ENCODE data around the gene RETREG3. TPM values are rescaled to one million over a fixed set of nuclear protein-coding genes. Genes with fewer than 3 reads are reported as not detected.

The RETREG3 gene
- total and polyA plus RNA-seq, 5 donors from 2014 or later: 116 to 243 (median 214) TPM

GRCh38 chr17:42565523-42566214 lies 43.5 kb downstream of the RETREG3 start:
- Mint-ChIP-seq H3K4me1 (peaks cover 1 to 70% (median 33%) of the 10 kb centered on the region in 4 donors), H3K36me3 (peaks cover 9% of the 10 kb centered on the region), H3K4me3 (peak overlapping the region; percentile 95 to 97 (median 96)), H3K9me3 (peaks cover 0 to 2% (median 0%) of the 10 kb centered on the region in 7 donors), H3K27ac (peak overlapping the region; percentile 14 to 98 (median 94)), H3K27me3 (no peaks in the 10 kb centered on the region)
- Histone ChIP-seq H3K9me3 (ENCODE audit: control insufficient read depth in 2 of 2, low read length in 2 of 2) (no peaks in the 10 kb centered on the region), H3K27me3 (ENCODE audit: control insufficient read depth, insufficient read depth, low read length) (no peaks in the 10 kb centered on the region), H3K36me3 (ENCODE audit: control insufficient read depth, insufficient read depth, low read length) (peaks cover 38% of the 10 kb centered on the region), H3K27ac (ENCODE audit: insufficient read depth, low read length, poor library complexity, severe bottlenecking) (peak overlapping the region; percentile 89), H3K4me1 (ENCODE audit: control insufficient read depth, insufficient read depth, low read length, poor library complexity, severe bottlenecking) (peaks cover 56% of the 10 kb centered on the region), H3K4me3 (ENCODE audit: low read depth, low read length) (peak overlapping the region; percentile 7)
- no peak for ATAC-seq (ENCODE audit: low read depth in 2 of 2)
- no peak for DNase-seq

GRCh38 chr17:42564815-42565522 lies 44.2 kb downstream of the RETREG3 start:
- no peak overlapping the region for H3K27ac ChIP-seq (ENCODE audit: insufficient read depth, low read length, poor library complexity, severe bottlenecking)
- ATAC-seq (ENCODE audit: low read depth in 2 of 2) (no peak), DNase-seq (no peak)
- H3K9me3 Mint-ChIP-seq: peaks cover 0 to 2% (median 0%) of the 10 kb centered on the region in 7 donors
- no peaks in the 10 kb centered on the region for H3K27me3 Mint-ChIP-seq
- no peak overlapping the region for H3K4me3 ChIP-seq (ENCODE audit: low read depth, low read length)
- peaks cover 9% of the 10 kb centered on the region for H3K36me3 Mint-ChIP-seq
- peaks cover 31% of the 10 kb centered on the region for H3K36me3 ChIP-seq (ENCODE audit: control insufficient read depth, insufficient read depth, low read length)
- H3K4me3 Mint-ChIP-seq: peak overlapping the region; percentile 29 to 96 (median 53)
- no peaks in the 10 kb centered on the region for H3K9me3 ChIP-seq (ENCODE audit: control insufficient read depth in 2 of 2, low read length in 2 of 2)
- peak overlapping the region in 1 of 3 donors; percentile 38 for H3K27ac Mint-ChIP-seq
- H3K4me1 Mint-ChIP-seq: peaks cover 4 to 70% (median 33%) of the 10 kb centered on the region in 4 donors
- H3K4me1 ChIP-seq (ENCODE audit: control insufficient read depth, insufficient read depth, low read length, poor library complexity, severe bottlenecking): peaks cover 56% of the 10 kb centered on the region
- H3K27me3 ChIP-seq (ENCODE audit: control insufficient read depth, insufficient read depth, low read length): no peaks in the 10 kb centered on the region

DNA sequence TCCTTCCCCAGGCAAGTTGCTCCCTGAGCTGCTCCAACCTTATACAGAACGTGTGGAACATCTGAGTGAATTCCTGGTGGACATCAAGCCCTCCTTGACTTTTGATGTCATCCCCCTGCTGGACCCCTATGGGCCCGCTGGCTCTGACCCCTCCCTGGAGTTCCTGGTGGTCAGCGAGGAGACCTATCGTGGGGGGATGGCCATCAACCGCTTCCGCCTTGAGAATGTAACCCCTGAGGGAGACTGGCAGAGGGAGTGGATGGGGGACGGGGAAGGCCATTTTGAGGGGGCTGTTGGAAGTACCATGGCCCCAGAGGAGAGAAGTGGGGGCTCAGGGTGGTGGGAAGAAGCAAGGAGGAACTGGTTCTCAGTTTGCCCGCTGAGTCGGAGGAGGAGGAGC lies 45.2 kb downstream of the RETREG3 start:
- Histone ChIP-seq H3K27ac (ENCODE audit: insufficient read depth, low read length, poor library complexity, severe bottlenecking) (no peak overlapping the region), H3K4me1 (ENCODE audit: control insufficient read depth, insufficient read depth, low read length, poor library complexity, severe bottlenecking) (peaks cover 53% of the 10 kb centered on the region), H3K27me3 (ENCODE audit: control insufficient read depth, insufficient read depth, low read length) (no peaks in the 10 kb centered on the region), H3K9me3 (ENCODE audit: control insufficient read depth in 2 of 2, low read length in 2 of 2) (no peaks in the 10 kb centered on the region), H3K36me3 (ENCODE audit: control insufficient read depth, insufficient read depth, low read length) (peaks cover 21% of the 10 kb centered on the region), H3K4me3 (ENCODE audit: low read depth, low read length) (no peak overlapping the region)
- Mint-ChIP-seq H3K4me3 (peak overlapping the region; percentile 83 to 93 (median 91)), H3K9me3 (peaks cover 0 to 2% (median 0%) of the 10 kb centered on the region in 7 donors), H3K36me3 (no peaks in the 10 kb centered on the region), H3K4me1 (peaks cover 4 to 59% (median 28%) of the 10 kb centered on the region in 4 donors), H3K27me3 (no peaks in the 10 kb centered on the region), H3K27ac (peak overlapping the region in 1 of 3 donors; percentile 91)
- DNase-seq (no peak), ATAC-seq (ENCODE audit: low read depth in 2 of 2) (no peak)

- Histone ChIP-seq H3K27ac (ENCODE audit: insufficient read depth, low read length, poor library complexity, severe bottlenecking) (no peak overlapping the region), H3K27me3 (ENCODE audit: control insufficient read depth, insufficient read depth, low read length) (no peaks in the 10 kb centered on the region), H3K36me3 (ENCODE audit: control insufficient read depth, insufficient read depth, low read length) (peaks cover 17% of the 10 kb centered on the region), H3K4me3 (ENCODE audit: low read depth, low read length) (peak overlapping the region; percentile 35), H3K9me3 (ENCODE audit: control insufficient read depth in 2 of 2, low read length in 2 of 2) (no peaks in the 10 kb centered on the region), H3K4me1 (ENCODE audit: control insufficient read depth, insufficient read depth, low read length, poor library complexity, severe bottlenecking) (peaks cover 49% of the 10 kb centered on the region)
- ATAC-seq (ENCODE audit: low read depth in 2 of 2) (no peak), DNase-seq (no peak)
- Mint-ChIP-seq H3K27ac (peak overlapping the region in 1 of 3 donors; percentile 91), H3K27me3 (no peaks in the 10 kb centered on the region), H3K4me3 (peak overlapping the region; percentile 83 to 93 (median 91)), H3K36me3 (no peaks in the 10 kb centered on the region), H3K9me3 (peaks cover 0 to 2% (median 0%) of the 10 kb centered on the region in 7 donors), H3K4me1 (peaks cover 4 to 55% (median 24%) of the 10 kb centered on the region in 4 donors)
Observed at GRCh38 chr17:42563543-42563942, 45.6 kb downstream of the RETREG3 start.

- H3K4me3 Mint-ChIP-seq: peak overlapping the region; percentile 89 to 95 (median 93)
- Histone ChIP-seq H3K27me3 (ENCODE audit: control insufficient read depth, insufficient read depth, low read length) (no peaks in the 10 kb centered on the region), H3K4me1 (ENCODE audit: control insufficient read depth, insufficient read depth, low read length, poor library complexity, severe bottlenecking) (peaks cover 45% of the 10 kb centered on the region), H3K9me3 (ENCODE audit: control insufficient read depth in 2 of 2, low read length in 2 of 2) (no peaks in the 10 kb centered on the region), H3K36me3 (ENCODE audit: control insufficient read depth, insufficient read depth, low read length) (peaks cover 14% of the 10 kb centered on the region), H3K27ac (ENCODE audit: insufficient read depth, low read length, poor library complexity, severe bottlenecking) (no peak overlapping the region), H3K4me3 (ENCODE audit: low read depth, low read length) (peak overlapping the region; percentile 90)
- ATAC-seq (ENCODE audit: low read depth in 2 of 2) (no peak), DNase-seq (no peak)
- peaks cover 0 to 2% (median 0%) of the 10 kb centered on the region in 7 donors for H3K9me3 Mint-ChIP-seq
- no peaks in the 10 kb centered on the region for H3K27me3 Mint-ChIP-seq
- H3K4me1 Mint-ChIP-seq: peaks cover 4 to 52% (median 22%) of the 10 kb centered on the region in 4 donors
- no peaks in the 10 kb centered on the region for H3K36me3 Mint-ChIP-seq
- peak overlapping the region in 2 of 3 donors; percentile 91 to 97 for H3K27ac Mint-ChIP-seq
Observed at GRCh38 chr17:42563143-42563509, 46.0 kb downstream of the RETREG3 start.

DNA sequence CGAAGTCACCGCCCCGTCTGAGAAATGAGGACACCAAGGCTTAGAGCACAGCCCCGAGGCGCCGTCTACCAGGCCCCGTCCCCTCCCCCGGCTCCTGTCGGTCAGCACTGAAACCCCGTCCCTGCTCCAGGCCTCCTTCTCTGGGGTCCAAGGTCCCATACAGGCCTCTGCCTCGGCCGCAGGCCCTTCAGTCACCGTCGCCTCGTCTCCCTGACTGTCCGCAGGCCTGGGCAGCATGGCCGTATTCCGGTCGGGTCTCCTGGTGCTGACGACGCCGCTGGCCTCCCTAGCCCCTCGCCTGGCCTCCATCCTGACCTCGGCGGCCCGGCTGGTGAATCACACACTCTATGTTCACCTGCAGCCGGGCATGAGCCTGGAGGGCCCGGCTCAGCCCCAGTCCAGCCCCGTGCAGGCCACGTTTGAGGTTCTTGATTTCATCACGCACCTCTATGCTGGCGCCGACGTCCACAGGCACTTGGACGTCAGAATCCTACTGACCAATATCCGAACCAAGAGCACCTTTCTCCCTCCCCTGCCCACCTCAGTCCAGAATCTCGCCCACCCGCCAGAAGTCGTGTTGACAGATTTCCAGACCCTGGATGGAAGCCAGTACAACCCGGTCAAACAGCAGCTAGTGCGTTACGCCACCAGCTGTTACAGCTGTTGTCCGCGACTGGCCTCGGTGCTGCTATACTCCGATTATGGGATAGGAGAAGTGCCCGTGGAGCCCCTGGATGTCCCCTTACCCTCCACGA lies 46.6 kb downstream of the RETREG3 start:
- Histone ChIP-seq H3K27ac (ENCODE audit: insufficient read depth, low read length, poor library complexity, severe bottlenecking) (peak overlapping the region; percentile 71), H3K36me3 (ENCODE audit: control insufficient read depth, insufficient read depth, low read length) (peaks cover 14% of the 10 kb centered on the region), H3K27me3 (ENCODE audit: control insufficient read depth, insufficient read depth, low read length) (no peaks in the 10 kb centered on the region), H3K4me3 (ENCODE audit: low read depth, low read length) (peak overlapping the region; percentile 90), H3K9me3 (ENCODE audit: control insufficient read depth in 2 of 2, low read length in 2 of 2) (no peaks in the 10 kb centered on the region), H3K4me1 (ENCODE audit: control insufficient read depth, insufficient read depth, low read length, poor library complexity, severe bottlenecking) (peaks cover 40% of the 10 kb centered on the region)
- DNase-seq: no peak
- Mint-ChIP-seq H3K27ac (peak overlapping the region; percentile 91 to 97 (median 94)), H3K36me3 (no peaks in the 10 kb centered on the region), H3K9me3 (peaks cover 0 to 2% (median 0%) of the 10 kb centered on the region in 7 donors), H3K27me3 (no peaks in the 10 kb centered on the region), H3K4me1 (peaks cover 4 to 48% (median 21%) of the 10 kb centered on the region in 4 donors), H3K4me3 (peak overlapping the region; percentile 89 to 95 (median 93))
- ATAC-seq (ENCODE audit: low read depth in 2 of 2): no peak

GRCh38 chr17:42561897-42562387 lies 47.2 kb downstream of the RETREG3 start, which contains the start of gene COASY:
COASY (plus strand) TSS chr17:42562148; CDS start chr17:42562623, 475 bp downstream.
- no peaks in the 10 kb centered on the region for H3K9me3 ChIP-seq (ENCODE audit: control insufficient read depth in 2 of 2, low read length in 2 of 2)
- H3K27me3 ChIP-seq (ENCODE audit: control insufficient read depth, insufficient read depth, low read length): no peaks in the 10 kb centered on the region
- H3K36me3 ChIP-seq (ENCODE audit: control insufficient read depth, insufficient read depth, low read length): peaks cover 14% of the 10 kb centered on the region
- H3K9me3 Mint-ChIP-seq: peaks cover 0 to 2% (median 0%) of the 10 kb centered on the region in 7 donors
- H3K4me1 Mint-ChIP-seq: peaks cover 4 to 44% (median 21%) of the 10 kb centered on the region in 4 donors
- H3K4me3 Mint-ChIP-seq: peak within 1 kb of the TSS; percentile 89 to 95 (median 93)
- H3K27ac Mint-ChIP-seq: peak within 1 kb of the TSS; percentile 91 to 97 (median 94)
- H3K27ac ChIP-seq (ENCODE audit: insufficient read depth, low read length, poor library complexity, severe bottlenecking): peak within 1 kb of the TSS; percentile 71
- H3K27me3 Mint-ChIP-seq: no peaks in the 10 kb centered on the region
- peak; percentile 85 to 97 (median 91) for DNase-seq
- H3K36me3 Mint-ChIP-seq: no peaks in the 10 kb centered on the region
- ATAC-seq (ENCODE audit: low read depth in 2 of 2): peak; percentile 64 to 67
- peak within 1 kb of the TSS; percentile 90 for H3K4me3 ChIP-seq (ENCODE audit: low read depth, low read length)
- peaks cover 36% of the 10 kb centered on the region for H3K4me1 ChIP-seq (ENCODE audit: control insufficient read depth, insufficient read depth, low read length, poor library complexity, severe bottlenecking)
